Mucosa of descending colon (tissue), 3 donors: Measurements from ENCODE around the gene ATP10B. TPM values are rescaled to one million over a fixed set of nuclear protein-coding genes. Genes with fewer than 3 reads are reported as not detected.

Source experiments
- ATAC-seq: fragments of 200-7000 bp; cut with Tn5 transposase; one replicate; pipeline ENCODE4 v1.9.1; 2020; ENCODE audit warnings: mild to moderate bottlenecking, moderate library complexity
- DNase-seq, 3 donors: peaks; one replicate each; pipeline ENCODE4 v3.0.0-alpha.2; 2020
- H3K36me3 ChIP-seq: fragments of 200-600 bp; one replicate; pipeline ENCODE4 v1.8.0; 2021; ENCODE audit warnings: low read depth, mild to moderate bottlenecking
- H3K4me1 ChIP-seq: fragments of 200-600 bp; one replicate; pipeline ENCODE4 v1.8.0; 2021; ENCODE audit warnings: low read depth, mild to moderate bottlenecking
- H3K4me3 ChIP-seq: fragments of 200-600 bp; one replicate; pipeline ENCODE4 v1.8.0; 2021; ENCODE audit warnings: mild to moderate bottlenecking
- H3K9me3 ChIP-seq: fragments of 200-600 bp; one replicate; pipeline ENCODE4 v1.8.0; 2021; ENCODE audit warnings: mild to moderate bottlenecking
- CTCF ChIP-seq: fragments of 200-600 bp; IDR thresholded peaks from one replicate; pipeline ENCODE4 v1.8.0; 2022; ENCODE audit warnings: antibody characterized with exemption, mild to moderate bottlenecking
- intact Hi-C, 2 donors: fragments of 100-400 bp; cut with DNase I in 1 of 2; cut with micrococcal nuclease in 1 of 2; formaldehyde crosslinking; loops; one replicate each; pipeline versions ENCODE4 v1.11.0 to v1.11.1; 2022; cut with DNase I, micrococcal nuclease
- total RNA-seq, 3 donors: library from RNA; stranded (reverse); fragmentation: NEBNext Ultra II Directional in 2 of 3; extraction: Animal tissue kit (Norgen Biotek cat#: 25700) in 2 of 3; gene quantifications; one replicate each; pipeline versions ENCODE4 v1.2.1 to v1.2.4, GENCODE V29; 2021 to 2023
- donor health status: DM: no; HTN: no; CAD: no; lungs with moderate emphysema.
- donor health status: DM: no; HTN: no; CAD: no.
- donor health status: DM: no; HTN: yes; CAD: no.

Gene ATP10B
- total RNA-seq, 3 donors from 2014 or later, result 112 to 265 (median 211) TPM

- intact Hi-C loops, result no loop called here
- no peak for DNase-seq
- no peak overlapping the region for H3K4me3 ChIP-seq
- H3K4me1 ChIP-seq, result peaks cover 4% of the 10 kb centered on the region
- TF ChIP-seq CTCF, result no peak
- H3K9me3 ChIP-seq, result no peaks in the 10 kb centered on the region
- no peak for ATAC-seq
- H3K36me3 ChIP-seq, result no peaks in the 10 kb centered on the region
Observed at GRCh38 chr5:160792732-160793529, 59.1 kb downstream of the ATP10B start.

DNA sequence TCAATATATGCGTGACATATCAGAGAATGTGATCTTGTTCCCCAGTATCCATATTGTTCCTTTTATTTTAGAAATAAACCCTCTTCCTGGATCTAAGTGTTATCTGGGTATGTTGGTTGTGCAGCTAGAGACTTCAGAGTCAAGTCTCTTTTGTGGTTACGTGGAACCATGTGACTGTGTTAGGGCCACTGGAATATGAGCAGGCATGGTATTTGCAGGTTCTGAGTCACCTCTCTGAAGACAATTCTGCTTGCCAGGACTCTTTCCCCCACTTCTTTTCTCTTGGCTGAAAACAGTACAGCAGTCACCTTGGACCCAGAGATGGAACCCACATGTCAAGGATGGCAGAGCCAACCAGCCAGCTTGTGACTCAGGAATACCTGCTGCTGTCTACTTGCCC, 59.7 kb downstream of the ATP10B start:
- no peak for TF ChIP-seq CTCF
- peaks cover 4% of the 10 kb centered on the region for H3K4me1 ChIP-seq
- no peak for DNase-seq
- no peak overlapping the region for H3K4me3 ChIP-seq
- no peaks in the 10 kb centered on the region for H3K9me3 ChIP-seq
- no peak for ATAC-seq
- no peaks in the 10 kb centered on the region for H3K36me3 ChIP-seq
- intact Hi-C loops, result no loop called here

DNA sequence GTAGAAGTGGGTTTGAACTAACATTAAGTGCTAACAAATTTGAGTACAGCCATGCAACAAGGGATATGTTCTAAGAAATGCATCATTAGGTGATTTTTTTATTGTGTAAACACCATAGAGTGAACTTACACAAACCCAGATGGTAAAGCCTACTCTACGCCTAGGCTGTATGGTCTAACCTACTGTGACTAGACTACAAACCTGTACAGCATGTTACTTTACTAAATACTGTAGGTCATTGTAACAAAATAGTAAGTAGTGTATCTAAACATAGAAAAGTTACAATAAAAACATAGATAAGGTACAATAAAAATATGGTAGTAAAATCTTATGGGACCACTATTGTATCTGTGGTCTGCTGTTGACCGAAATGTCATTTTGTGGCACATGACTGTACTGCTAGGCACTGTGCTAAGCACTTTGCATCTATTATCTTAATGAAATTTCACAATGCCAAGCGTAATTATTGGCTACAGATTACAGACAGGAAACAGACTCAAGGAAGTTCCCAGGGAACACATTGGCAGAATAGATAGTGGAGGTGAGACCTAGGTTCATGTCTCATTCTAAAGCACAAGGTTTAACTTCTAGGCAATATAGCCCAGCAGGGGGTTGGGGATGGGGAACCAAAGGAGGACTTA, 62.7 kb downstream of the ATP10B start:
- intact Hi-C loops, result loop anchor here in 1 of 2 donors (5.0 kb wide), 1 partner anchor 107 kb away; no protein-coding TSS in a partner anchor
- H3K9me3 ChIP-seq, result no peaks in the 10 kb centered on the region
- no peak for TF ChIP-seq CTCF
- H3K4me1 ChIP-seq, result peaks cover 8% of the 10 kb centered on the region
- ATAC-seq, result peak; percentile 66
- no peak overlapping the region for H3K4me3 ChIP-seq
- no peak for DNase-seq
- no peaks in the 10 kb centered on the region for H3K36me3 ChIP-seq

DNA sequence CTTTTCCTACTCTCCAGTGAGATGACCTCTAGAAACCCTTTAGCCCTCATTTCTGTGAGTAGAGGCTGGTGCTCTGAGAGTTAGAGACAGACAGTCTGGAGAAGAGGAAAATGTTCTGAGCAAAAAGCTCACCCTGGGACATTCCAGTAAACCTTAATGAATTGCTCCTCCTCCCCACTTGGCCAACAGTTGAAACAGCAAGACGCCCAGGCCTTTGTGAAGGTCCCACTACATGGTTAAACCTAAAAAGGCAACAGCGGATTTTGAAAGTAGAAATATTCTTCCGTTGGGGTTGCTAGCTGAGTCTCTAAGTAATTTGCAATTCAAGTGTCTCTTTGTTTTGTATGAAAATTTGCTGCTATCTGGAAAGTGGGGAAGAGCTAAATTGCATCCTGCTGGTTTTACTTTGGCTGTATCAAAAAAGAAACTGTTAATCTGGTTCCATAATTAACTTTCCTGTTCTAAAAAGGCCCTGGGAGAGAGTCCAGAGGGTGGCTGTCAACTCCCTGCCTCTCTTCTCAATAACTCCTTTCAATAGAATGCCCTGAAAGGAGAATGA, 63.8 kb downstream of the ATP10B start:
- no peak for TF ChIP-seq CTCF
- intact Hi-C loops, result loop anchor here in 1 of 2 donors (5.0 kb wide), 1 partner anchor 106 kb away; no protein-coding TSS in a partner anchor
- no peak for DNase-seq
- Histone ChIP-seq H3K4me1 (peaks cover 8% of the 10 kb centered on the region), H3K4me3 (no peak overlapping the region), H3K9me3 (no peaks in the 10 kb centered on the region), H3K36me3 (no peaks in the 10 kb centered on the region)
- no peak for ATAC-seq

GRCh38 chr5:160787240-160787639, 64.8 kb downstream of the ATP10B start:
- no peak overlapping the region for H3K4me3 ChIP-seq
- ATAC-seq, result peak; percentile 92
- intact Hi-C loops, result loop anchor here in 1 of 2 donors (5.0 kb wide), 1 partner anchor 105 kb away; no protein-coding TSS in a partner anchor
- peak; percentile 53 for TF ChIP-seq CTCF
- no peaks in the 10 kb centered on the region for H3K36me3 ChIP-seq
- peaks cover 8% of the 10 kb centered on the region for H3K4me1 ChIP-seq
- DNase-seq, result peak; percentile 75 to 83 (median 83)
- H3K9me3 ChIP-seq, result no peaks in the 10 kb centered on the region
